NB4 (cell line): ENCODE measurements around the gene FABP6.

ENCODE experiments used
- CTCF ChIP-seq: IDR thresholded peaks from one replicate; pipeline ENCODE4 v1.5.1; 2012; ENCODE audit warnings: low read depth, low read length
- MAX ChIP-seq: IDR thresholded peaks from 2 replicates; pipeline ENCODE4 v1.6.1; 2011; ENCODE audit warnings: low read depth, low read length
- MYC ChIP-seq: IDR thresholded peaks from 2 replicates; pipeline ENCODE4 v1.6.1; 2011; ENCODE audit warnings: low read depth, low read length
- POLR2A ChIP-seq: IDR thresholded peaks from 2 replicates; pipeline ENCODE4 v1.6.1; 2011; ENCODE audit warnings: mild to moderate bottlenecking; ENCODE audit not compliant: insufficient read length; ENCODE audit errors: extremely low read depth

GRCh38 chr5:160253441-160253840 is 24.1 kb downstream of the FABP6 start:
- TF ChIP-seq CTCF = no peak
- TF ChIP-seq POLR2A = no peak
- no peak for TF ChIP-seq MAX
- TF ChIP-seq MYC = no peak
